Stimulated activated CD8-positive, alpha-beta memory T cell treated with anti-CD3 and anti-CD28 coated beads, Interleukin-12 subunit alpha, Interleukin-12 subunit beta, amount 100 ng/mL, for 1 hour (primary cell): ENCODE results near the gene POFUT1.
"Not testable (repeated sequence)": the region's sequence is repeated elsewhere in the genome, so short reads cannot be mapped to it uniquely, and the experiment has no call there.

Experiments used
- DNase-seq: peaks from one replicate; pipeline ENCODE4 v3.0.0-alpha.2; 2020; ENCODE audit warnings: low read depth

POFUT1 gene

DNA sequence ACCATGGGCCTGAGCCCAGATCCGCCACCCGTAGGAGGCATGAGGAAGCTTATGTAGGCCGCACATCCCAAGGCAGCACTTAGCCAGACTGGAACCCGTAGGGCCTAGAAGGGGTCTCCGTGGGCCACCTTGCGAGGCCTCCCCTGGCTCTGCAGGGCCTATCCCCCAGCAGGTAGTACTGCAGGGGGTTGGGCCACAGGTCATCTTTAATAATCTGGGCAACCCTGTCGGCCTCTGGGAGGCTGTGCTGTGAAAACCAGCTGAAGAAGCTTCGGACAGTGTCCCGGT, 18.6 kb upstream of the POFUT1 start:
- no peak for DNase-seq

DNA sequence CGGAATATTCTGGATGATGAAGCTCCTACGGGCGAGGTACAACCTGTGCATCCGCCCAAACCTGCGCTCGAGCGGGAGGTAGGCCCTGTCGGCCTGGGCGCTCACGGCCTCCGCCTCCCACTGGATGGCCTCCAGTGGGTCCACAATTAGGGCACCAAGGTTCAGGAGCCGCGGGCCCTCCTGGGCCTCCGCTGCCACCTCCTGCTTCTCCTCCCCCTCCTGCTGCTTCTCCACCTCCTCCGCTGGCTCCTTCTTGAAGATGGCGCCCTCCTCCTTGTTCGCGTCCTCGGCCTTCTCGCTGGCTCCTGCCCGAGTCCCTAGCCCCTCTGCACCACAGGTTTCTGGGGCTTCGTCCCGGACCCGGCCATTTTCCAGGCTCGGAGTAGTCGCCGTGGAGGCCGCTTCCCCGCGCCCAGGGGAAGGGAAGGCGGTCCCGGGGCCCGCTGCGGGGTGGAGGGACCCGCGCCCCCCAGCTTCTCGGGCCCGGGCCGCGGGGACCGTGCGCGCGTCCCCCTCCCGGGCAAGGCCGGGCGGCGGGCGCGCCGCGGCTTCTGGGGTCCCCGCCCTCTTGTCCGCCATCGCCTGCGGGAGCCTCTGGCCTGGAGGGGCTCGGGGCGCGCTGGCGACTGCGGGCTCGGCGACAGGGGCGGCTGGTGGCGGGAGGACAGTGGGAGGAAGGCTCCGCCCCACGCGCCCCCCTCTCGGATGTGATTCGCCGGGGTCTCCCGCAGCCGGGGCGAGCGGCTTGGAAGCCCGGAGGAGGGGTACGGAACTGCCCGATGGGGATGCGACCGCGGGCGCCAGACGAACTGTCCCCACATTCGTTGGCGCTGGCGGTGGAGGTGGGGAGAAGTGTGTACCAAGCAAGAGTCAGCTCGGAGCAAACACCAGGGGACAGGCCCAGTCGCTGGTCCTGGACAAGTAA, 17.7 kb upstream of the POFUT1 start:
- DNase-seq = peak; percentile 8

DNA sequence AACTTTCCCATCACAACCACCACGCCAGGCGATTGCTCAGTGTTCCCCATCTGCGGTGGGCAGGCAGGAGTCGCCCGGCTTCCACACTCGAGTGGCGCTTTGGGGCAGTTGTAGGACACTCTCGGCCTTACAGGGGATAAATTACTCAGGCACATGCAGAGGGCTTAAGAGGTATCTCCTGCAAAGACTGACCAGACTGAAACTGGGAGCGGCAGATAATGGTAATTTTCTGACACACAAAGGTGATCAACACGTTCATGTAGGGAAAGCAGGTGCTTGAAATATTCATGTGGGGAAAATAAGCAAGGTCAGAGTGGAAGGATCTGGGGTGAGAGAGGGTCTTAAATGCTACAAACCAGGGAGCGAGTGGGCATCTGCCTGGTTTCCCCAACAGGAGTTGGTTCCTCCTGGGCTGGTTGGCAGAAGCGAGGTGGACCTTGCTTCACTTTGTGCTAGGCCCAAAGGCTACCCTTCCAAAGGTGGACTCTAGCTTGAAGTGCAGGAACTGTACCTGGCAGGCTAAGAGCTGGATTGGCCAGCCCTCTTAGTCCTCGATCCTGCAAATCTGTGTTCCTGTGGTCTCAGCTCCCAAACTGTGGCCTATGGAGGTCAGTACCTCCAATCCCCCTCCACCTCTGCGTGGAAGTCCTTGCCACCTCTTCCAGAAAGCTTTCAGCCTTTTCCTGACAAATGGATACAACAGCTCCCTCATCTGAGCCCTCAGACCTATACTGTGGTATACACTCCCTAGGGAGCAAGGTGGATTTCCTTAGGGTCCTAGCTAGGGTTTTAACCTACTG, 16.9 kb upstream of the POFUT1 start:
- no peak for DNase-seq

DNA sequence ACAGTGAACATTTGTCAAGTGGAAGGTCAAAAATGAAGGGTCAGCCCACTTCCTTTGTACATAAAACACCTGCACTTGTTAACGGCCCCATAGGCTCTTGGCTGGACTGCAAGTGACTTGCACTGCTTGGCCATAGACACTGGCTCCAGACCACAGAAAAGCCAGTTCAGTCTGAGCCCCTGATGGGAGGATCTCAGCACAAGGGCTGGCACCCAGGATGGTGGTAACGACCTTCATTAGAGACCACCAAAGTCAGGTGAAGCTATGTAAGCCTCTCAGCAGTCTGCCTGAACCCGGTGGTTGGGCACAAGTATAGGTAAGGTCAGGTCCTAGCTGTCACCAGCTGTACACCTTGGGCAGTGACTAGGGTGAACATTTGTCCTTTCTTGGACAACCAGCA, 16.3 kb upstream of the POFUT1 start:
- no peak for DNase-seq

DNA sequence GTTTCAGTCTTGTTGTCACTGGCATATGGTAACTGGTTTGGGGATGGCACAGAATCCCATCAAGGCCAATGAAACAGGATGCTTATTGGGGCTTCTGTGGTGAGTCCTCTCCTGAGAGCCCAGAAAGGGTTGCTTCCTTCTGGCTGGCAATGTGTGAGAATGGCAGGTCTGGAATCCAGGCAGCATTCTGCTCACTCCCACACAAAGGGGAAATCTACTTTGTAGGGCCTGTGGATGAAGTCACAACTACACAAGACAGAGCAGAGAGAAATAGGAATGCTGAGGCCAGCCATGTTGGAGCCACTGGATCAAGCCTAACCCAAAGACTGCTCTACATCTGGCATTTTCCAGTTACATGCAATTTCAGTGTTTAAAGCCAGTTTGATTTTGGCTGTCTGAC, 15.8 kb upstream of the POFUT1 start:
- no peak for DNase-seq

DNA sequence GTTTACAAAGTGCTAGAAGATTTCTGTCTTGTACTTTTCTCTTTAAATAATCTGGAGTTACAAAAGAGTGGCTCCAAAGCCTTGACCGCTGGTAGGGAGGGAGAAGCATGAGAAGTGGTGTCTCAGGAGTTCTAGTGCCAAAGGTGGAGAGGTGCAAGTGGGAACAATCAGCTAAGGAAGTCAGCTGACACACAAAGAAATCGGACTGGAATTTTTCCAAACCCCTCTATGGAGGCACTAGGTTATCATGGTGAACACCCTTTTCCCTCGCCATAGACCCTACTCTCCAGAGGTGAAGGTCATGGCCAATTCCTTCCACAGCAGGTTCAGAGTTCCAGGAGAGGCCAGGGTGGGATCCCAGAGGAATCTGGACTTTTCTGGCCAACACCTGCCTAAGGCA, 15.0 kb upstream of the POFUT1 start:
- no peak for DNase-seq

DNA sequence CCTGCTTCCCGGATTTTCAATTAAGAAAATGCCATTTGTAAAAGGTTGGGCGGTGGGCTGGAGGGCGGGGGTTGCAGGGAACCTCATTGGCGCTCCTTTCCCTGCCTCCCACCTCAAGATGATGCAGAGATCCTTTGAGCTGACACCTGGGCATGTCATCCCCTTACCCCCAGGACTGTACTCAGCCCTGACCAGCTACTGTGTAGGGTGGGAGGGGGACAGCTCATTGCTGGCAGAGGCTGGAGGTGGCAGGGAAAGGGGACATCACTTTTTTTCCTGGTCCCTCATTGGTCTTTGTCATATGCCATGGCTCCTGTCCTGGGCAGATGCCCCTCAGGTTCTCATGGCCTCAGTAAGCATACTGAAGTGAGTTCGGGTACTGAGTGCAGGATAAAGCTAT, 14.3 kb upstream of the POFUT1 start:
- not testable (repeated sequence) for DNase-seq

DNA sequence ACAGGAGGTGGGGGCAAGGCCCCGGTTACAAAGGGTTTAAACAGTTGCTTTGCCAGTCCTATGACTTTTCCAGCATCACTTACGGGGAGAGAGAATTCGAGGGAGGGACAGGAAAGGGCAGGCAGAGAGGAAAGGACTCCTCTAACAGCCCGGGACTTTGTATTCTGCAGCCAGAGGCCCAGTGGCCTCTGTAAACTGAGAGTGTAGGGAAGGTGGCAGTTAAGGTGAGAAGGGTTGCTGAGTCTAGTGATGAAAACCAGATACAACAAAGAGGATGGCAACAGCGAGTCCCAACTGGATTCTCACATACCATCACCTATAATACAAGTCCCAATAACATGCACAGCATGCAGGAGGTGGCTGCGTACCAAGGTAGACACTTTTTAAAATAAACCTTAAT, 13.7 kb upstream of the POFUT1 start:
- DNase-seq = no peak

DNA sequence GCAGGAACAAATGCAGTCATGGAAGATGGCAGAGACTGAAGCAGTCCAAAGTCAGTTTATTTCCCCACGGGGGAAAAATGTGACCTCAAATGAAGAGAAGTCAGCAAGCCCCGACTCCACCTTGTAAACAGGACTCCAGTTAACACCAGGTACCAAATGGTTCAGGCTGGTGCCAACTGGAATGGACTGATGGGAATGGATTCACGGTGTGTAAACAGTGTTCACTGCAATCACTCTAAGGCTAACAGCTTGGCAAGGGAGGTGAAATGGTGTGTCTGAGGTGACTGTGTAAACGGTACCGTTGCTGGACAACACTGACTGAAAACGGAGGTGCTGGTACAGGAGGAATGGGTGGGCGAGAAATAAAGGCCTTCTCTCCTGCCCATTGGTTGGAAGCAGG, 12.1 kb upstream of the POFUT1 start:
- DNase-seq = no peak

DNA sequence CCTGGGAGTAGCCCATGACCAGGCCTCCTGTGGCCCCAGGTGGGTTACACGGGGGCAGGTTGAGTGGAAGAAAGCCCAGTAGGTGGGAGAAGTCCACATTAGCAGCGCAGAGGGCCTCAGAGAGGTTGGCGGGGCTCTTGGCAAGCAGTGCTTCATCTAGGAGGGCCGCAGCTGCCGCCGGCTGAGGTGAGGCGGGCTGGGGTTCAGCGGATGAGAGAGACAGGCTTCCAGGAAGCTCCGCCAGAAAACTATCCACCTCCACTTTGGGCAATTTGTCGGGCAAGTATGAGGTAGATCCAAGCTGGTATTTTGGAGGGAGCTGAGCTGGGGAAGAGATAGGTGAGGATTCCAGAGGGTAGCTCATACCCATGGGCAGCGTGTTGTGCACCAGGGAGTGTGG, 11.1 kb upstream of the POFUT1 start:
- DNase-seq = not testable (repeated sequence)

DNA sequence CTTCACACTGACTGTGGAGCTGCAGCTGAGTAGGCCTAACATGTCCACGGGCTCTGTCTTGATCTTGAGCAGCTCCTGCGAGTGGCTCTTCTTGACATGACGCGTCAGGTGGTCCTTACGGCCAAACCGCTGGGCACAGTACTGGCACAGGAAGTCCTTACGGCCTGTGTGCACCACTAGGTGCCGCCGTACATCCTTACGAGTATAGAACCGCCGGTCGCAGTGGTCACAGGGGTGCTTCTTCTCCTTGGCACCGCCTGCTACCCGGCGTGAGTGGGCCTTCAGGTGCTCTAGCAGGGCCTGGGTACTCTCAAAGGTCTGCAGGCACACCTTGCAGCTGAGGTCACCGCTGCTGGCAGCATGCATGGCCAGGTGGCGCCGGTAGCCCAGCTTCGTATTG, 10.5 kb upstream of the POFUT1 start:
- not testable (repeated sequence) for DNase-seq

DNA sequence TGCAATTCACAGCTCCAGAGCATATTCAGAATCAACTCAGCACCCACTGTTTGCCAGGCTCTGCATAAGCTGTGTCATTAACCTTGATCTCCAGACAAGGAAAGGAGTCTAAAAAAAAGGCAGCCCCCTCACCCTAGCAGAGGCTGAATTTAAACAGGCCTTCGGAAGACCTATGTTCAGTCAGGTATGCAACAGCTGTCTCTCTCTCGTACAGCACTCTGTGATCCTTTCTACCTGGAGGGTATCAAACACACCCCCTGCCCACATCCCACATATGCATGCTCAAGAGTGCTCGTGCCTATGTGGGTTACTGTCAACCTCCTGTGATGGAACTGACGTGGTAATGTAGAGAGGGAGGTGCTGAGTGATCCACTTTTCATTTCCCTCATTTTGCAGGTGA, 8.7 kb upstream of the POFUT1 start:
- no peak for DNase-seq

DNA sequence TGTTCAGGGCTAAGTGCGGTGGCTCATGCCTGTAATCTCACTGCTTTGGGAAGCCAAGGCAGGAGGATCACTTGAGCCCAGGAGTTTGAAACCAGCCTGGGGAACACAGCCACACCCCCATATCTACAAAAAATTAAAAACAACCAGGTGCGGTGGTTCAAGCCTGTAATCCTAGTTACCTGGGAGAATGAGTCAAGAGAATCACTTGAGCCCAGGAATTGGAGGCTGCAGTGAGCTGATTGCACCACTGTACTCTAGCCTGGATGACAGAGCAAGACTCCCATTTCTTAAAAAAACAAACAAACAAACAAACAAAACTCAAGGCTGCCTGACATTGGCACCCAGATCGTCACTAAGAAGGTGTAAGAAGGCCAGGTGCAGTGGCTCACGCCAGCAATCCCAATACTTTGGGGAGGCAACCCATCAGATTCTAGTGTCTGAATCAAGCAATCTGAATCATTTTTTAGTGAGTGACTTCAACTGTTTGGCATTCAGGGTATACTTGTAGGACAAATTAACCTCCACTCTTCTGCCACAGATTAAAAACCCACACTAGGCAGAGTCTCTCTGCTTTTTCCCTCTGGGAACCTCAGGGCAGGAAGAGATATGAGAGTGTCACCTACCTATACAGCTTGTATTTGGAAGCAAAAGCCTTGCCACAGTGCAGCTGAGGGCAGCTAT, 6.2 kb upstream of the POFUT1 start:
- DNase-seq = no peak

DNA sequence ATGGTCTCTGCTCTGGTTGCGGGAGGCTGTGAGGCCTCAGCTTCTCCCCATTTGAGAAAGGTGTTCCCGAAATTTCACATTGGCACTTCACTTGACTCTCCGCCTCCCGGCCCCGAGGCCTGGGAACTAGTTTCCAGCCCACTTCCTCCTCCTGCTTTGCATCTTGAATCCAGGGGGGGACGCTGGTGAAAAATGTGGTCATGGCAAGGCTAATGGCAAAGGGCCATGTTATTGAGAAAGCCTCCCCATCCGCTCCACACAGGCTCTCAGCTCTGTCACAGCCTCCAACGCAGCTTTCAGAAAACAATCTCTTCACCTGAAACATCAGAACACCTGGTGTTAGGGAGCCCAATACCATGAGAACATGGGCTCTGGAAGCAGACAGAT, 5.7 kb upstream of the POFUT1 start:
- no peak for DNase-seq

DNA sequence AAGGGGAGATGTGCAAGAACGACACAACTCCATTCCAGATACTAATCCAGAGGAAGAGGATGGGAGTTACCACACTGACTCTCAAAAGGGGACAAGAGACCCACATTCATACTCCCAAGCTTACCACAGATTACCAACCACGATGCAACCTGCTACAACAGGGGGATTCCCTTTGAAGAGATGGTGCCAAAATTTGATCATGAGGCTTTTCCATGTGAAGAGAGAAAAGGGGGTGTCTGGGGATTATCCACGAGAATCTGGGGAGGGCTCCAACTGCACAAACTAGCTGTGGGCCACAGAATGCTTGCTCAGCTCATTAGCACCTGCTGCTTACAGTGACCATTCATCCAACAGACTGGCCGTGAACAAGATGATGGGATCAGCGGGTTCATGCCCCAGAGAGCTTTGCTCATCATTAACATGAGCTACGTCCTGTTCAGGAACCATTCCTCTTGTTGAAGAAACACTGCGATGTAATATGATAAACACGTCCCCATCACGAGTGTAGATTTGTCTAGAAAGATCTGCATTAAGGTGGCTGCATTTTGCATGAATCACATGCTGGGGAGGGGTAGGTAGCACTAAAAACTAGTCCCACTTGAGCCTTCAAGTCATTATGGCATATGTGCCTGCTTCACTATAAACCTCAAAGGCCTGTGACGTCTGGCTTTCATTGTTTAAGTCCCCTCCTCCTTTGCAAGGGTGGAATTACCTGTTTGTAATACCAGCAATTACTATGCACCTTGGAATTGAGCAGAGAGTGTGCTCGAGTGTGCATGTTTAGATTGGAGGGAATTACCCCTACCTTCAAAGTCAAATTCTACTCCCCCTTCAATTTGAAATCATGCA, 4.1 kb upstream of the POFUT1 start:
- DNase-seq = no peak

DNA sequence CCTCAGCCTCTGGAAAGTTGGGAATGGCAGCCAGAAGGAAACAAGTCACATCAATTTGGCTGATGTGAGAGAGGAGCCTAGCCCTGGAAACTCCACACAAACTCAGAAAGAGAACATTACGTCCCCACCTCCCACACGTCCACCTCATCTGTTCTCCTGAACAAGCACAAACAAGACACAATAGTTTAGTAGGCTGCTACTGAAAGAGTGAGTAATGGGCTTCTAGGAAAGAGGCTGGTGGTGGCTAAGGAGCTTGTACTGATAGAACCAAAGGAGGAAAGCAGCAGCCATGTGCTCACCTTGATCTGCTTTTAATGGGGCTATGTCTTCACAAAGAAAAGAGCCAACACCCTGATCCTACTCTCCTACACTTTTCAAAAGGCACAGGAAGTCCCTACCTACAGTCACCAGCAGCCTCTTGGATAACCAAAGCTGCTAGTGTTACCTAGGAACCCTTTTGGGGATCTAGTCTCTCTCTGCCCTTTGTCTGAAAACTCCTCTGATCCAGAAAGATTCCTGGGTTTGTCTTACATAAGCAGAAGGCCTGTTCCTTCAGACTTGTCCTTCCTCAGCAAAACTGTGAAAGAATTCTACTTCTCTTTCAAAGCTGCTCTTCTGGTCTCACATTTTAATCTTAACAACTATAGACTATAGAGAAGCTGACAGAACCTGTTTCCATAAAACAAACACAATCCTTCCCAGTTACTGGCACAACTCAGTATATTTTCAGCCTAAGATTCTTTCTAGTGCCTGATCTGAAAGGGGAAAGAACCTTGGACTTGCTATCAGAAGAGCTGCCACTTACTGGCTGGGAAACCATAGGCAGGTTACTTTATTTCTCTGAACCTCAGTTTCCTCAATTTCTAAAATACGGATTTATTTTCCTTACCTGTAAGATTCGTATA, 3.2 kb upstream of the POFUT1 start:
- no peak for DNase-seq

DNA sequence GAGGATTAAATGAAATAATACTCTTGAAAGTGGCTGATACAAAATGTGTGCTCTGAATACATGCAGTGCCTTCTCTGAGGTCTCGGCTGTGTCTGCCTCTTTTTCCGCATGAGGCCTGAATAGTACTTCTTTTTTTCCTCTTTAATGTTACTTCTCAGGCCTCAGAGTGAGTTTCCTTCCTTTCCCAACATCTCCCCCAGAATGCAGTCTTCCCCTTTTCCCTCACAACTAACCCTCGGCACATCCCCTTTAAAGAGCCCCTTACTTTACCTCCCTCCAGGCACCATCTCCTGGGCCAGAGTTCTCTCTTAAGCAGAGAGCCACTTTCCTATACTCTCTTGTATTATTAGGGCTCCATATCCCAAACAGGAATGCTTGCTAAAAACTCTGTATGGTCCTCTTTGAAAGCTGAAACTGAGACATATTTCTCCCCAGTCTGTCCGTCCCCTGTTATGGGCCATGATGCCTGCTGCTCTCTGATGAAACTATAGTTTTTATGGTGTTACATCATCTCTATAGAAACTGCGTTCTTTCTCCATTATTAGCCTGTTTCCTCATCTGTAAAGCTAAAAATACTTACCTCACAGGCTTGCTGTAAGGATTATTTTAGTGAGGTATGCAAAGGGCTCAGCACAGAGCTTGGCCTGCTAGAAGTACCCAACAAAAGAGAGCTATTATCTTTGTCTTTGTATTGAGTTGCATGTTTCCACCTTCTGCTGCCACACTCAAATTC, 2.4 kb upstream of the POFUT1 start:
- no peak for DNase-seq

DNA sequence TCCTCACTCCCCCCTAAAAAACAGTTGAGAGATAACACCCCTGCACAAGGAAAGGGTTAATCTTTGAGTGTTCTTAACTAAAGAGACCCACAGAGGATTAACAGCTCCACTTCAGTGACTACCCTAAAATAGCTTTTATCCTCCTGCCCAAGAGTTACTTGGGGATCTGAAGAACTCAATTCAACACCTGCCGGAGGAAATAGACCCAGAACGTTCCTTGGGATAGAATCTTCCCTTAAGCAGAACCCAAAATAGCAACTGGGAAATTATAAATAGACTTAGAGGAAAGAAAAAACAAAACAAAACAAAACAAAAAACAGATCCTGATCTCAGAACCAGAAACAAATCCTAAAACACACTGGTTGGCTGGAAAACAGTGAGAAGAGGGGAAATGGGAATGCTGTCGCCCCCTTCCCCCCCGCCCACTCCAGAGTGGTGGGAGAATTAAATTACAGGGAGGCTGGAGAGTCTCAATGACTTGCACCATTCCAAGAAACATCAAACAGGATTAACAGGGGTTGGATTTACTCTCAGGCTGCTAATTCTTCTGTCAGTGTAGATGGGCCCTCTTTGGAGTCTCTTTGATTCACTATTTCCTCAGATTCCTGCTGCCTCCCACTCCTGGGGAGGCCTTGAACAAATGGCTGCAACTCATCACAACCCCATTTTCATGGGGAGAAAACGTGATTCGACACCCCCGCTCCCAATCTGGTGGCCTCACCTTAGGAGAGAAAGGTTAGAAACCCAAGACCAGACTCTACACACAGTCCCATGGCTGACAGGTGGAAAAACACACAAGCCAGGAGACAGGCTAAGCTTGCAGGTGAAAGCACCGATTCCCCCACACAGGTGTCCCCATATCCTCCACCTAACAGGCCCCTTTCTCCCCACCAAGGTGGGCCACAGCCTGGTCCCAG, 1.6 kb upstream of the POFUT1 start:
- DNase-seq = no peak
